ENCODE data around the gene TSG101. TPM values are rescaled to one million over a fixed set of nuclear protein-coding genes. Genes with fewer than 3 reads are reported as not detected.

Gene TSG101, protein sequence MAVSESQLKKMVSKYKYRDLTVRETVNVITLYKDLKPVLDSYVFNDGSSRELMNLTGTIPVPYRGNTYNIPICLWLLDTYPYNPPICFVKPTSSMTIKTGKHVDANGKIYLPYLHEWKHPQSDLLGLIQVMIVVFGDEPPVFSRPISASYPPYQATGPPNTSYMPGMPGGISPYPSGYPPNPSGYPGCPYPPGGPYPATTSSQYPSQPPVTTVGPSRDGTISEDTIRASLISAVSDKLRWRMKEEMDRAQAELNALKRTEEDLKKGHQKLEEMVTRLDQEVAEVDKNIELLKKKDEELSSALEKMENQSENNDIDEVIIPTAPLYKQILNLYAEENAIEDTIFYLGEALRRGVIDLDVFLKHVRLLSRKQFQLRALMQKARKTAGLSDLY
- 85.9 to 109 TPM (median 98.0 TPM) in 5 replicates for total RNA-seq (2022; extraction: Qiagen RNA extraction; ENCODE audit: low read depth)

GRCh38 chr11:18526521-18527296, at the start of gene TSG101:
Gene TSG101 (minus strand): TSS chr11:18526942. CDS start chr11:18526816, 126 bp downstream.

GRCh38 chr11:18455686-18456372, 70.9 kb downstream of the TSG101 start, which contains the start of gene LDHAL6A:
Gene LDHAL6A (plus strand): TSS chr11:18455856. CDS start chr11:18456681, 825 bp downstream.

Other genes with a start within 250 kb of the TSG101 start
- 13.8 to 16.7 TPM (median 15.5 TPM) in 5 replicates for gene HPS5, start 204.8 kb downstream of the TSG101 start, total RNA-seq (2022; extraction: Qiagen RNA extraction; ENCODE audit: low read depth)
- gene GTF2H1, start 204.4 kb downstream of the TSG101 start, total RNA-seq (2022; extraction: Qiagen RNA extraction; ENCODE audit: low read depth), result 35.3 to 42.6 TPM (median 38.1 TPM) in 5 replicates
- 2,911 to 3,783 TPM (median 3,414 TPM) in 5 replicates for gene LDHA, start 132.4 kb downstream of the TSG101 start, total RNA-seq (2022; extraction: Qiagen RNA extraction; ENCODE audit: low read depth)
- 0.18 to 0.21 TPM in 2 of 5 replicates, not detected in the others for gene LDHC, start 114.6 kb downstream of the TSG101 start, total RNA-seq (2022; extraction: Qiagen RNA extraction; ENCODE audit: low read depth)
- gene LDHAL6A, start 71.1 kb downstream of the TSG101 start, total RNA-seq (2022; extraction: Qiagen RNA extraction; ENCODE audit: low read depth), result not detected in 5 replicates
- 16.6 to 23.3 TPM (median 20.7 TPM) in 5 replicates for gene UEVLD, start 61.8 kb upstream of the TSG101 start, total RNA-seq (2022; extraction: Qiagen RNA extraction; ENCODE audit: low read depth)
- 1.9 to 2.7 TPM (median 2.2 TPM) in 5 replicates for gene MISFA, start 72.8 kb upstream of the TSG101 start, total RNA-seq (2022; extraction: Qiagen RNA extraction; ENCODE audit: low read depth)
- 13.5 to 20.4 TPM (median 18.4 TPM) in 5 replicates for gene SPTY2D1, start 107.4 kb upstream of the TSG101 start, total RNA-seq (2022; extraction: Qiagen RNA extraction; ENCODE audit: low read depth)
- 0.19 to 0.36 TPM (median 0.23 TPM) in 5 replicates for gene TMEM86A, start 171.8 kb upstream of the TSG101 start, total RNA-seq (2022; extraction: Qiagen RNA extraction; ENCODE audit: low read depth)
- gene IGSF22, start 199.2 kb upstream of the TSG101 start, total RNA-seq (2022; extraction: Qiagen RNA extraction; ENCODE audit: low read depth), result not detected in 5 replicates

Measured in A549 treated with GW870086 at 1 μM for 4 hours (cell line).